ENCODE results near the gene PTPRQ. TPM values are rescaled to one million over a fixed set of nuclear protein-coding genes. Genes with fewer than 3 reads are reported as not detected.

The PTPRQ gene
- polyA plus RNA-seq, 1 donor (not counting 4 experiments of a cell fraction or from before 2014, with no cell fraction given) = 0.01 TPM

DNA sequence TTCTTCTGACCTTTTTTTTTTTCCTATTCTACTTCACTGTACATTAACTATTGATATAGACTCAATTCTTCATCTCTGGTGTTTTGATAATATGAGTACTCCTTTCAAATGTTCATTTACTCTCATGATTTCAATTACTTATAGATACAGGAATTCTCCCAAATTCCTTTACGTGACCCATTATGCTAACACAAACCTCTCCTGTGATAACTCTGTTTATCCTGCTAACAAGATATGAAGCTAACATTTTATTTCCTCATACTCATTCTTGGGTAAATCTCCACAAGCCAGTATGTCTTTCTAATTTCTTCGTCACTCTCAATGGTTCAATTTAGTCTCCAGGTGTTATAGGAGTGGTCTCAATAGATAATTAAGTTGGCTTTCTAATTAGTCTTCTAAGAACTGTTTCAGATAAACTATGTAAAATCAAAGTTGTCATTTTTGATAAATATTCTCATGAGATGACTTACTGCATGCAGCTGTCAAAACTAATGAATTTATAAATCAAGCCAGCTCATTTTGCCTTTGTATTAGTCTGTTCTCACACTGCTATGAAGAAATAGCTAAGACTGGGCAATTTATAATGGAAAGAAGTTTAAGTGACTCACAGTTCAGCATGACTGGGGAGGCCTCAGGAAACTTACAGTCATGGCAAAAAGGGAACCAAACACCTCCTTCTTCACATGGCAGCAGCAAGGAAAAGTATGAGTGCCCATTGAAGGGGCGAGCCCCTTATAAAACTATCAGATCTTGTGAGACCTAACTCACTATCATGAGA is 132.8 kb downstream of the PTPRQ start:
- no peak overlapping the region for H3K4me3 ChIP-seq (ENCODE audit: control insufficient read depth in 2 of 3, extremely low read depth in 1 of 3, insufficient read depth in 2 of 3, low read depth in 1 of 3, low read length in 3 of 3)
- H3K27ac ChIP-seq (ENCODE audit: control insufficient read depth, insufficient read depth, low read length) = no peak overlapping the region
- no peak overlapping the region for H3K4me2 ChIP-seq (ENCODE audit: control insufficient read depth, extremely low read depth, insufficient read depth, low read depth, low read length)
- DNase-seq (ENCODE audit: low read depth, low spot score) (no peak), FAIRE-seq (no peak)
- H3K9ac ChIP-seq (ENCODE audit: control insufficient read depth, extremely low read depth, insufficient read depth, low read length) = no peak overlapping the region
- H3K36me3 ChIP-seq (ENCODE audit: control insufficient read depth in 2 of 2, extremely low read depth in 1 of 2, insufficient read depth in 2 of 2, low read length in 2 of 2) = no peaks in the 10 kb centered on the region
- H3K9me1 ChIP-seq (ENCODE audit: control insufficient read depth, extremely low read depth, insufficient read depth, low read length) = no peaks in the 10 kb centered on the region
- no peaks in the 10 kb centered on the region for H3K9me3 ChIP-seq (ENCODE audit: control insufficient read depth, low read depth, low read length)
- no peak for TF ChIP-seq EZH2 (IDR thresholded peaks at IDR 0.05; ENCODE audit: low read length)
- TF ChIP-seq, protein P1, sequence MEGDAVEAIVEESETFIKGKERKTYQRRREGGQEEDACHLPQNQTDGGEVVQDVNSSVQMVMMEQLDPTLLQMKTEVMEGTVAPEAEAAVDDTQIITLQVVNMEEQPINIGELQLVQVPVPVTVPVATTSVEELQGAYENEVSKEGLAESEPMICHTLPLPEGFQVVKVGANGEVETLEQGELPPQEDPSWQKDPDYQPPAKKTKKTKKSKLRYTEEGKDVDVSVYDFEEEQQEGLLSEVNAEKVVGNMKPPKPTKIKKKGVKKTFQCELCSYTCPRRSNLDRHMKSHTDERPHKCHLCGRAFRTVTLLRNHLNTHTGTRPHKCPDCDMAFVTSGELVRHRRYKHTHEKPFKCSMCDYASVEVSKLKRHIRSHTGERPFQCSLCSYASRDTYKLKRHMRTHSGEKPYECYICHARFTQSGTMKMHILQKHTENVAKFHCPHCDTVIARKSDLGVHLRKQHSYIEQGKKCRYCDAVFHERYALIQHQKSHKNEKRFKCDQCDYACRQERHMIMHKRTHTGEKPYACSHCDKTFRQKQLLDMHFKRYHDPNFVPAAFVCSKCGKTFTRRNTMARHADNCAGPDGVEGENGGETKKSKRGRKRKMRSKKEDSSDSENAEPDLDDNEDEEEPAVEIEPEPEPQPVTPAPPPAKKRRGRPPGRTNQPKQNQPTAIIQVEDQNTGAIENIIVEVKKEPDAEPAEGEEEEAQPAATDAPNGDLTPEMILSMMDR (optimal IDR thresholded peaks at IDR 0.05 in 1 of 3, IDR thresholded peaks at IDR 0.05 in 1 of 3, conservative IDR thresholded peaks at IDR 0.05 in 1 of 3; ENCODE audit: extremely low read depth in 1 of 3, insufficient read depth in 2 of 3, low read length in 3 of 3) = no peak
- dilution Hi-C loops (cut with MboI; ENCODE audit: extremely low pct_ligation_motif_present, low sequenced_read_pairs) = no loop called here
- H3K4me1 ChIP-seq (ENCODE audit: control insufficient read depth, extremely low read depth, insufficient read depth, low read length) = peaks cover 7% of the 10 kb centered on the region
- no peaks in the 10 kb centered on the region for H4K20me1 ChIP-seq (ENCODE audit: control insufficient read depth, extremely low read depth, insufficient read depth, low read length)
- H2AFZ ChIP-seq (ENCODE audit: control insufficient read depth, low read length) = no peak overlapping the region
- no peaks in the 10 kb centered on the region for H3K27me3 ChIP-seq (ENCODE audit: control insufficient read depth, extremely low read depth, insufficient read depth, low read length)
- H3K79me2 ChIP-seq (ENCODE audit: control insufficient read depth, insufficient read depth, low read length) = no peaks in the 10 kb centered on the region

DNA sequence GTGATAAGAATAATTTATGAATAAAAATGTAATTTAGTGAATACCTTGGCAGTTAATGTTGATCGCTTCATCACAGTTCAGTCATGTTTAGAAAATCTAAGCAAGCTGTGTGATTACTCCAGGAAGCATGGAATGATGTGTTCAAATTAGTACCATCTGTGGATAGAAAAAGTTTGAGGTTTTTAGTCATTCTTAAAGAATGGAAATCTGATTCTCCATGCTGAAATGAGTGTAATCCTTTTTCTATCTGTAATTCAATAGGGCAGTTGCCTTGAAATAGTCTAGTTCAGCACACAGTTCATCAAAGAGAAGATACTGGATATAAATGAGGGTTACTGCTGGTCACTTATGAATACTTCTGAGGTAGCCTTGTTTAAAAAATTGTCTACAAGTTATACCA is 136.2 kb downstream of the PTPRQ start:
- peak; percentile 32 for FAIRE-seq

More for the DNA sequence above, 136.2 kb downstream of the PTPRQ start:
- peaks cover 7% of the 10 kb centered on the region for H3K4me1 ChIP-seq (ENCODE audit: control insufficient read depth, extremely low read depth, insufficient read depth, low read length)
- H3K36me3 ChIP-seq (ENCODE audit: control insufficient read depth in 2 of 2, extremely low read depth in 1 of 2, insufficient read depth in 2 of 2, low read length in 2 of 2) = no peaks in the 10 kb centered on the region
- no peak overlapping the region for H3K9ac ChIP-seq (ENCODE audit: control insufficient read depth, extremely low read depth, insufficient read depth, low read length)
- H3K4me3 ChIP-seq (ENCODE audit: control insufficient read depth in 2 of 3, extremely low read depth in 1 of 3, insufficient read depth in 2 of 3, low read depth in 1 of 3, low read length in 3 of 3) = no peak overlapping the region
- no peaks in the 10 kb centered on the region for H3K79me2 ChIP-seq (ENCODE audit: control insufficient read depth, insufficient read depth, low read length)
- H3K27ac ChIP-seq (ENCODE audit: control insufficient read depth, insufficient read depth, low read length) = no peak overlapping the region
- dilution Hi-C loops (cut with MboI; ENCODE audit: extremely low pct_ligation_motif_present, low sequenced_read_pairs) = no loop called here
- no peak for TF ChIP-seq EZH2 (IDR thresholded peaks at IDR 0.05; ENCODE audit: low read length)
- TF ChIP-seq, protein P1 (optimal IDR thresholded peaks at IDR 0.05 in 1 of 3, IDR thresholded peaks at IDR 0.05 in 1 of 3, conservative IDR thresholded peaks at IDR 0.05 in 1 of 3; ENCODE audit: extremely low read depth in 1 of 3, insufficient read depth in 2 of 3, low read length in 3 of 3) = no peak
- H4K20me1 ChIP-seq (ENCODE audit: control insufficient read depth, extremely low read depth, insufficient read depth, low read length) = no peaks in the 10 kb centered on the region
- no peak overlapping the region for H3K4me2 ChIP-seq (ENCODE audit: control insufficient read depth, extremely low read depth, insufficient read depth, low read depth, low read length)
- no peaks in the 10 kb centered on the region for H3K9me3 ChIP-seq (ENCODE audit: control insufficient read depth, low read depth, low read length)
- DNase-seq (ENCODE audit: low read depth, low spot score) = no peak
- no peaks in the 10 kb centered on the region for H3K9me1 ChIP-seq (ENCODE audit: control insufficient read depth, extremely low read depth, insufficient read depth, low read length)
- H3K27me3 ChIP-seq (ENCODE audit: control insufficient read depth, extremely low read depth, insufficient read depth, low read length) = no peaks in the 10 kb centered on the region
- peak overlapping the region; percentile 10 for H2AFZ ChIP-seq (ENCODE audit: control insufficient read depth, low read length)

All from keratinocyte (primary cell).